Measurements from ENCODE around the gene MATN3.

- TF ChIP-seq ISL1 (CRISPR knock-in tag; IDR thresholded peaks at IDR 0.05) (no peak), SNAI2 (CRISPR knock-in tag; IDR thresholded peaks at IDR 0.05) (no peak), ZC3H10 (CRISPR knock-in tag; IDR thresholded peaks at IDR 0.05) (no peak), BACH2 (CRISPR knock-in tag; IDR thresholded peaks at IDR 0.05; ENCODE audit: borderline replicate concordance) (no peak), POU6F1 (CRISPR knock-in tag; IDR thresholded peaks at IDR 0.05; ENCODE audit: borderline replicate concordance, low read depth) (no peak), ARNTL (CRISPR knock-in tag; IDR thresholded peaks at IDR 0.05; ENCODE audit: borderline replicate concordance, low read depth) (no peak)
- TF ChIP-seq, protein P1, sequence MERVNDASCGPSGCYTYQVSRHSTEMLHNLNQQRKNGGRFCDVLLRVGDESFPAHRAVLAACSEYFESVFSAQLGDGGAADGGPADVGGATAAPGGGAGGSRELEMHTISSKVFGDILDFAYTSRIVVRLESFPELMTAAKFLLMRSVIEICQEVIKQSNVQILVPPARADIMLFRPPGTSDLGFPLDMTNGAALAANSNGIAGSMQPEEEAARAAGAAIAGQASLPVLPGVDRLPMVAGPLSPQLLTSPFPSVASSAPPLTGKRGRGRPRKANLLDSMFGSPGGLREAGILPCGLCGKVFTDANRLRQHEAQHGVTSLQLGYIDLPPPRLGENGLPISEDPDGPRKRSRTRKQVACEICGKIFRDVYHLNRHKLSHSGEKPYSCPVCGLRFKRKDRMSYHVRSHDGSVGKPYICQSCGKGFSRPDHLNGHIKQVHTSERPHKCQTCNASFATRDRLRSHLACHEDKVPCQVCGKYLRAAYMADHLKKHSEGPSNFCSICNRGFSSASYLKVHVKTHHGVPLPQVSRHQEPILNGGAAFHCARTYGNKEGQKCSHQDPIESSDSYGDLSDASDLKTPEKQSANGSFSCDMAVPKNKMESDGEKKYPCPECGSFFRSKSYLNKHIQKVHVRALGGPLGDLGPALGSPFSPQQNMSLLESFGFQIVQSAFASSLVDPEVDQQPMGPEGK (CRISPR knock-in tag; IDR thresholded peaks at IDR 0.05; ENCODE audit: borderline replicate concordance), result no peak
- TF ChIP-seq, protein P2, sequence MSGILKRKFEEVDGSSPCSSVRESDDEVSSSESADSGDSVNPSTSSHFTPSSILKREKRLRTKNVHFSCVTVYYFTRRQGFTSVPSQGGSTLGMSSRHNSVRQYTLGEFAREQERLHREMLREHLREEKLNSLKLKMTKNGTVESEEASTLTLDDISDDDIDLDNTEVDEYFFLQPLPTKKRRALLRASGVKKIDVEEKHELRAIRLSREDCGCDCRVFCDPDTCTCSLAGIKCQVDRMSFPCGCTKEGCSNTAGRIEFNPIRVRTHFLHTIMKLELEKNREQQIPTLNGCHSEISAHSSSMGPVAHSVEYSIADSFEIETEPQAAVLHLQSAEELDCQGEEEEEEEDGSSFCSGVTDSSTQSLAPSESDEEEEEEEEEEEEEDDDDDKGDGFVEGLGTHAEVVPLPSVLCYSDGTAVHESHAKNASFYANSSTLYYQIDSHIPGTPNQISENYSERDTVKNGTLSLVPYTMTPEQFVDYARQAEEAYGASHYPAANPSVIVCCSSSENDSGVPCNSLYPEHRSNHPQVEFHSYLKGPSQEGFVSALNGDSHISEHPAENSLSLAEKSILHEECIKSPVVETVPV (CRISPR knock-in tag; IDR thresholded peaks at IDR 0.05), result no peak
These were observed 47.6 kb upstream of the MATN3 start for GRCh38 chr2:20060106-20060505.

Data from SK-N-SH treated with all-trans-retinoic acid at 6 μM for 48 hours (cell line).